Activated T-cell treated with anti-CD3 and anti-CD28 coated beads, Interleukin-2, amount 50 U/mL, for 72 hours (primary cell): ENCODE results near the gene PANK3. TPM values are rescaled to one million over a fixed set of nuclear protein-coding genes. Genes with fewer than 3 reads are reported as not detected.
"Not testable (repeated sequence)": the region's sequence is repeated elsewhere in the genome, so short reads cannot be mapped to it uniquely, and the experiment has no call there.

Experiments
- ATAC-seq, 2 donors: fragments of 150-1000 bp; cut with Tn5 transposase; replicated peaks in 1 of 2; 2 replicates each; pipeline ENCODE4 v1.10.0; 2021; ENCODE audit warnings: moderate library complexity in 2 of 2, mild to moderate bottlenecking in 1 of 2
- DNase-seq, 2 donors: peaks; one replicate each; pipeline ENCODE4 v3.0.0; 2021 to 2022; ENCODE audit warnings: mixed read lengths in 1 of 2
- H3K27ac Mint-ChIP-seq: one replicate; pipeline ENCODE4 v1.8.0; 2022; ENCODE audit warnings: mild to moderate bottlenecking, moderate library complexity, mixed read lengths
- H3K27me3 Mint-ChIP-seq: one replicate; pipeline ENCODE4 v1.8.0; 2022; ENCODE audit warnings: low read depth, mixed read lengths
- H3K36me3 Mint-ChIP-seq, 2 donors: one replicate each; pipeline ENCODE4 v1.8.0; 2022; ENCODE audit warnings: mixed read lengths in 2 of 2, mild to moderate bottlenecking in 1 of 2; ENCODE audit not compliant: insufficient read depth in 2 of 2
- H3K4me1 Mint-ChIP-seq: one replicate; pipeline ENCODE4 v1.8.0; 2022; ENCODE audit warnings: low read depth, mixed read lengths
- H3K4me3 Mint-ChIP-seq, 2 donors: one replicate each; pipeline ENCODE4 v1.8.0; 2022; ENCODE audit warnings: mild to moderate bottlenecking in 2 of 2, mixed read lengths in 2 of 2, moderate library complexity in 2 of 2
- H3K9me3 Mint-ChIP-seq, 2 donors: one replicate each; pipeline ENCODE4 v1.8.0; 2022; ENCODE audit warnings: mixed read lengths in 2 of 2
- total RNA-seq, 2 donors: library from RNA; stranded (reverse); gene quantifications; one replicate each; pipeline ENCODE4 v1.2.3, GENCODE V29; 2022

PANK3 gene
- total RNA-seq, 2 donors from 2014 or later: 48.6 to 52.3 TPM

GRCh38 chr5:168606562-168606961 lies 27.4 kb upstream of the PANK3 start:
- no peaks in the 10 kb centered on the region for H3K36me3 Mint-ChIP-seq
- ATAC-seq (no peak), DNase-seq (no peak)
- no peak overlapping the region for H3K4me3 Mint-ChIP-seq
- peaks cover 13% of the 10 kb centered on the region for H3K27me3 Mint-ChIP-seq
- H3K27ac Mint-ChIP-seq: no peak overlapping the region
- H3K4me1 Mint-ChIP-seq: peaks cover 37% of the 10 kb centered on the region
- H3K9me3 Mint-ChIP-seq: peaks cover 0 to 2% of the 10 kb centered on the region in 2 donors

- Mint-ChIP-seq H3K4me1 (peaks cover 29% of the 10 kb centered on the region), H3K4me3 (no peak overlapping the region), H3K9me3 (peaks cover 0 to 2% of the 10 kb centered on the region in 2 donors), H3K27me3 (peaks cover 13% of the 10 kb centered on the region), H3K36me3 (no peaks in the 10 kb centered on the region), H3K27ac (no peak overlapping the region)
- no peak for ATAC-seq
- DNase-seq: no peak
Observed at GRCh38 chr5:168604436-168604835, 25.3 kb upstream of the PANK3 start.

GRCh38 chr5:168603746-168604145 lies 24.6 kb upstream of the PANK3 start:
- H3K9me3 Mint-ChIP-seq: peaks cover 0 to 2% of the 10 kb centered on the region in 2 donors
- no peak overlapping the region for H3K4me3 Mint-ChIP-seq
- no peaks in the 10 kb centered on the region for H3K36me3 Mint-ChIP-seq
- ATAC-seq (no peak), DNase-seq (no peak)
- H3K27me3 Mint-ChIP-seq: peaks cover 13% of the 10 kb centered on the region
- no peak overlapping the region for H3K27ac Mint-ChIP-seq
- H3K4me1 Mint-ChIP-seq: peaks cover 27% of the 10 kb centered on the region

GRCh38 chr5:168602517-168602916 lies 23.3 kb upstream of the PANK3 start:
- Mint-ChIP-seq H3K4me1 (peaks cover 15% of the 10 kb centered on the region), H3K27me3 (peaks cover 20% of the 10 kb centered on the region), H3K4me3 (no peak overlapping the region), H3K36me3 (peaks cover 2 to 4% of the 10 kb centered on the region in 2 donors), H3K27ac (no peak overlapping the region), H3K9me3 (no peaks in the 10 kb centered on the region)
- ATAC-seq: no peak
- DNase-seq: no peak

GRCh38 chr5:168601972-168602371 lies 22.8 kb upstream of the PANK3 start:
- ATAC-seq (no peak), DNase-seq (no peak)
- Mint-ChIP-seq H3K9me3 (peaks cover 0 to 2% of the 10 kb centered on the region in 2 donors), H3K4me1 (peaks cover 9% of the 10 kb centered on the region), H3K27me3 (peaks cover 20% of the 10 kb centered on the region), H3K27ac (no peak overlapping the region), H3K36me3 (peaks cover 2 to 4% of the 10 kb centered on the region in 2 donors), H3K4me3 (no peak overlapping the region)

- peaks cover 0 to 4% of the 10 kb centered on the region in 2 donors for H3K9me3 Mint-ChIP-seq
- peaks cover 34% of the 10 kb centered on the region for H3K27me3 Mint-ChIP-seq
- peaks cover 2 to 5% of the 10 kb centered on the region in 2 donors for H3K36me3 Mint-ChIP-seq
- DNase-seq (no peak), ATAC-seq (no peak)
- no peak overlapping the region for H3K4me3 Mint-ChIP-seq
- peaks cover 5% of the 10 kb centered on the region for H3K4me1 Mint-ChIP-seq
- no peak overlapping the region for H3K27ac Mint-ChIP-seq
Observed at GRCh38 chr5:168600409-168600808, 21.2 kb upstream of the PANK3 start.

GRCh38 chr5:168599826-168600225 lies 20.7 kb upstream of the PANK3 start:
- Mint-ChIP-seq H3K27me3 (peaks cover 30% of the 10 kb centered on the region), H3K27ac (no peak overlapping the region), H3K9me3 (peaks cover 0 to 4% of the 10 kb centered on the region in 2 donors), H3K4me1 (peaks cover 5% of the 10 kb centered on the region), H3K4me3 (no peak overlapping the region), H3K36me3 (peaks cover 2 to 5% of the 10 kb centered on the region in 2 donors)
- ATAC-seq (no peak), DNase-seq (no peak)

- Mint-ChIP-seq H3K4me3 (no peak overlapping the region), H3K27ac (no peak overlapping the region), H3K9me3 (peaks cover 2 to 4% of the 10 kb centered on the region in 2 donors), H3K27me3 (peaks cover 30% of the 10 kb centered on the region), H3K36me3 (peaks cover 2 to 5% of the 10 kb centered on the region in 2 donors), H3K4me1 (peaks cover 2% of the 10 kb centered on the region)
- no peak for DNase-seq
- no peak for ATAC-seq
Observed at GRCh38 chr5:168598639-168599038, 19.5 kb upstream of the PANK3 start.

- no peak overlapping the region for H3K27ac Mint-ChIP-seq
- peaks cover 22% of the 10 kb centered on the region for H3K27me3 Mint-ChIP-seq
- ATAC-seq: no peak
- no peak for DNase-seq
- no peak overlapping the region for H3K4me3 Mint-ChIP-seq
- peaks cover 2 to 4% of the 10 kb centered on the region in 2 donors for H3K9me3 Mint-ChIP-seq
- peaks cover 2 to 5% of the 10 kb centered on the region in 2 donors for H3K36me3 Mint-ChIP-seq
- H3K4me1 Mint-ChIP-seq: no peaks in the 10 kb centered on the region
Observed at GRCh38 chr5:168596927-168597326, 17.8 kb upstream of the PANK3 start.

- not testable (repeated sequence) for H3K27ac Mint-ChIP-seq, ATAC-seq, DNase-seq, H3K4me1 Mint-ChIP-seq, H3K4me3 Mint-ChIP-seq, H3K9me3 Mint-ChIP-seq, H3K36me3 Mint-ChIP-seq
- peaks cover 22% of the 10 kb centered on the region for H3K27me3 Mint-ChIP-seq
Observed at GRCh38 chr5:168596122-168596521, 17.0 kb upstream of the PANK3 start.

GRCh38 chr5:168592014-168592368 lies 12.8 kb upstream of the PANK3 start:
- DNase-seq: no peak
- H3K36me3 Mint-ChIP-seq: peaks cover 0 to 2% of the 10 kb centered on the region in 2 donors
- no peak overlapping the region for H3K27ac Mint-ChIP-seq
- H3K9me3 Mint-ChIP-seq: peaks cover 2% of the 10 kb centered on the region in 2 donors
- H3K4me3 Mint-ChIP-seq: no peak overlapping the region
- H3K4me1 Mint-ChIP-seq: no peaks in the 10 kb centered on the region
- peaks cover 31% of the 10 kb centered on the region for H3K27me3 Mint-ChIP-seq
- ATAC-seq: no peak

GRCh38 chr5:168591302-168592013 lies 12.3 kb upstream of the PANK3 start:
- Mint-ChIP-seq H3K27ac (no peak overlapping the region), H3K4me1 (no peaks in the 10 kb centered on the region), H3K36me3 (peaks cover 0 to 2% of the 10 kb centered on the region in 2 donors), H3K9me3 (peaks cover 2% of the 10 kb centered on the region in 2 donors), H3K4me3 (no peak overlapping the region), H3K27me3 (peaks cover 32% of the 10 kb centered on the region)
- ATAC-seq: no peak
- DNase-seq: no peak

- H3K9me3 Mint-ChIP-seq: peaks cover under 1 to 2% of the 10 kb centered on the region in 2 donors
- peaks cover 0 to under 1% of the 10 kb centered on the region in 2 donors for H3K36me3 Mint-ChIP-seq
- H3K27me3 Mint-ChIP-seq: peaks cover 31% of the 10 kb centered on the region
- no peak overlapping the region for H3K27ac Mint-ChIP-seq
- H3K4me1 Mint-ChIP-seq: no peaks in the 10 kb centered on the region
- no peak overlapping the region for H3K4me3 Mint-ChIP-seq
- ATAC-seq (no peak), DNase-seq (no peak)
Observed at GRCh38 chr5:168590666-168591065, 11.5 kb upstream of the PANK3 start.

GRCh38 chr5:168587987-168588386 lies 8.8 kb upstream of the PANK3 start:
- Mint-ChIP-seq H3K27me3 (peaks cover 34% of the 10 kb centered on the region), H3K9me3 (no peaks in the 10 kb centered on the region), H3K4me3 (no peak overlapping the region), H3K36me3 (no peaks in the 10 kb centered on the region), H3K27ac (no peak overlapping the region), H3K4me1 (peaks cover 7% of the 10 kb centered on the region)
- DNase-seq (no peak), ATAC-seq (no peak)
